ENCODE results near the gene RHO.

DNA sequence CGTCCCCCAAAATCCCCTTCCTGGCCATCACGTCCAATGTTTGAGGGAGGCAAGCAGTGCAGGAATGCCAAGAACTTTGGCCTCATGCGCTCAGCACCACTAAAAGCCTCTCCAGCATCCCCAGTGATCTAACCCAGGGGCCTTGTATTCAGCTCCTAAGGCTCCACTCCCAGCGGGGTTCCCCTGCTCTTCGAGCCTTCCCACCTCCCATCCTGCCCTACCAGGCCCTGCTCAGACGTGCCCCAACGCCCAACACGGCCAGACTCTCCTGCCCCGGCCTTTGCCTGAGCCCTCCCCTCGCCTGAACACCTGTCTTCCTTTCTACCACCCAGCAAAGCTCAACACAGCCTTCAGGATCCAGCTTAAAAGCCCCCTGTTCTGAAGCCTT is 47.6 kb downstream of the RHO start:
- TF ChIP-seq POLR2AphosphoS5 (IDR thresholded peaks at IDR 0.05) (no peak), POLR2A (IDR thresholded peaks at IDR 0.05) (no peak)
- TF ChIP-seq, protein P1, sequence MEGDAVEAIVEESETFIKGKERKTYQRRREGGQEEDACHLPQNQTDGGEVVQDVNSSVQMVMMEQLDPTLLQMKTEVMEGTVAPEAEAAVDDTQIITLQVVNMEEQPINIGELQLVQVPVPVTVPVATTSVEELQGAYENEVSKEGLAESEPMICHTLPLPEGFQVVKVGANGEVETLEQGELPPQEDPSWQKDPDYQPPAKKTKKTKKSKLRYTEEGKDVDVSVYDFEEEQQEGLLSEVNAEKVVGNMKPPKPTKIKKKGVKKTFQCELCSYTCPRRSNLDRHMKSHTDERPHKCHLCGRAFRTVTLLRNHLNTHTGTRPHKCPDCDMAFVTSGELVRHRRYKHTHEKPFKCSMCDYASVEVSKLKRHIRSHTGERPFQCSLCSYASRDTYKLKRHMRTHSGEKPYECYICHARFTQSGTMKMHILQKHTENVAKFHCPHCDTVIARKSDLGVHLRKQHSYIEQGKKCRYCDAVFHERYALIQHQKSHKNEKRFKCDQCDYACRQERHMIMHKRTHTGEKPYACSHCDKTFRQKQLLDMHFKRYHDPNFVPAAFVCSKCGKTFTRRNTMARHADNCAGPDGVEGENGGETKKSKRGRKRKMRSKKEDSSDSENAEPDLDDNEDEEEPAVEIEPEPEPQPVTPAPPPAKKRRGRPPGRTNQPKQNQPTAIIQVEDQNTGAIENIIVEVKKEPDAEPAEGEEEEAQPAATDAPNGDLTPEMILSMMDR (IDR thresholded peaks at IDR 0.05) = no peak

Data from gastroesophageal sphincter (tissue), 3 donors.